Suprapubic skin (tissue), 4 donors: Measurements from ENCODE around the gene DDIAS.
"Not testable (repeated sequence)": the region's sequence is repeated elsewhere in the genome, so short reads cannot be mapped to it uniquely, and the experiment has no call there.

Experiments
- POLR2A ChIP-seq, 2 donors: fragments of 450-650 bp; IDR thresholded peaks; one replicate each; pipeline ENCODE4 v1.6.1; 2017; ENCODE audit warnings: antibody characterized with exemption in 2 of 2, mild to moderate bottlenecking in 2 of 2, moderate library complexity in 2 of 2
- POLR2AphosphoS5 ChIP-seq, 3 donors: sonication (generic); formaldehyde crosslinking; IDR thresholded peaks; one replicate each; pipeline ENCODE4 v1.6.1; 2017; ENCODE audit warnings: antibody characterized with exemption in 3 of 3
- TF ChIP-seq, protein P1 (sequence below), 2 donors: fragments of 200-600 bp in 1 of 2; fragments of 450-650 bp in 1 of 2; sonication (generic) in 1 of 2; IDR thresholded peaks; one replicate each; pipeline ENCODE4 v1.5.1; 2016 to 2019; ENCODE audit warnings: antibody characterized with exemption in 2 of 2, mild to moderate bottlenecking in 1 of 2, moderate library complexity in 1 of 2

DNA sequence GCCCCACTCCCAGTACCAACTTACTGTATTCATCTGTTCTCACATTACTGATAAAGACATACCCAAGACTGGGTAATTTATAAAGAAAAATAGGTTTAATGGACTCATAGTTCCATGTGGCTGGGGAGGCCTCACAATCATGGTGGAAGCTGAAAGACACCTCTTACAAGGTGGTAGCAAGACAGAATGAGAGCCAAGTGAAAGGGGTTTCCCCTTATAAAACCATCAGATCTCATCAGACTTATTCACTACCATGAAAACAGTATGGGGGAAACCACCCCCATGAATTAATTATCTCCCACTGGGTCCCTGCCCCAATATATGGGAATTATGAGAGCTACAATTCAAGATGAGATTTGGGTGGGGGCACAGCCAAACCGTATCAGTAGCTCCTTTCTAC is 43.5 kb downstream of the DDIAS start:
- not testable (repeated sequence) for TF ChIP-seq POLR2A, POLR2AphosphoS5 (IDR thresholded peaks at IDR 0.05)
- TF ChIP-seq, protein P1, sequence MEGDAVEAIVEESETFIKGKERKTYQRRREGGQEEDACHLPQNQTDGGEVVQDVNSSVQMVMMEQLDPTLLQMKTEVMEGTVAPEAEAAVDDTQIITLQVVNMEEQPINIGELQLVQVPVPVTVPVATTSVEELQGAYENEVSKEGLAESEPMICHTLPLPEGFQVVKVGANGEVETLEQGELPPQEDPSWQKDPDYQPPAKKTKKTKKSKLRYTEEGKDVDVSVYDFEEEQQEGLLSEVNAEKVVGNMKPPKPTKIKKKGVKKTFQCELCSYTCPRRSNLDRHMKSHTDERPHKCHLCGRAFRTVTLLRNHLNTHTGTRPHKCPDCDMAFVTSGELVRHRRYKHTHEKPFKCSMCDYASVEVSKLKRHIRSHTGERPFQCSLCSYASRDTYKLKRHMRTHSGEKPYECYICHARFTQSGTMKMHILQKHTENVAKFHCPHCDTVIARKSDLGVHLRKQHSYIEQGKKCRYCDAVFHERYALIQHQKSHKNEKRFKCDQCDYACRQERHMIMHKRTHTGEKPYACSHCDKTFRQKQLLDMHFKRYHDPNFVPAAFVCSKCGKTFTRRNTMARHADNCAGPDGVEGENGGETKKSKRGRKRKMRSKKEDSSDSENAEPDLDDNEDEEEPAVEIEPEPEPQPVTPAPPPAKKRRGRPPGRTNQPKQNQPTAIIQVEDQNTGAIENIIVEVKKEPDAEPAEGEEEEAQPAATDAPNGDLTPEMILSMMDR (IDR thresholded peaks at IDR 0.05), result not testable (repeated sequence)
